Measurements from ENCODE around the gene TNFSF9.

Gene TNFSF9

GRCh38 chr19:6516018-6516658 lies 14.7 kb upstream of the TNFSF9 start:
- no peak for TF ChIP-seq EZH2phosphoT487 (conservative IDR thresholded peaks at IDR 0.05; ENCODE audit: low read length)
- TF ChIP-seq, protein P1, sequence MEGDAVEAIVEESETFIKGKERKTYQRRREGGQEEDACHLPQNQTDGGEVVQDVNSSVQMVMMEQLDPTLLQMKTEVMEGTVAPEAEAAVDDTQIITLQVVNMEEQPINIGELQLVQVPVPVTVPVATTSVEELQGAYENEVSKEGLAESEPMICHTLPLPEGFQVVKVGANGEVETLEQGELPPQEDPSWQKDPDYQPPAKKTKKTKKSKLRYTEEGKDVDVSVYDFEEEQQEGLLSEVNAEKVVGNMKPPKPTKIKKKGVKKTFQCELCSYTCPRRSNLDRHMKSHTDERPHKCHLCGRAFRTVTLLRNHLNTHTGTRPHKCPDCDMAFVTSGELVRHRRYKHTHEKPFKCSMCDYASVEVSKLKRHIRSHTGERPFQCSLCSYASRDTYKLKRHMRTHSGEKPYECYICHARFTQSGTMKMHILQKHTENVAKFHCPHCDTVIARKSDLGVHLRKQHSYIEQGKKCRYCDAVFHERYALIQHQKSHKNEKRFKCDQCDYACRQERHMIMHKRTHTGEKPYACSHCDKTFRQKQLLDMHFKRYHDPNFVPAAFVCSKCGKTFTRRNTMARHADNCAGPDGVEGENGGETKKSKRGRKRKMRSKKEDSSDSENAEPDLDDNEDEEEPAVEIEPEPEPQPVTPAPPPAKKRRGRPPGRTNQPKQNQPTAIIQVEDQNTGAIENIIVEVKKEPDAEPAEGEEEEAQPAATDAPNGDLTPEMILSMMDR (IDR thresholded peaks at IDR 0.05; ENCODE audit: insufficient read depth, low read length, poor library complexity, severe bottlenecking) = no peak
- no peaks in the 10 kb centered on the region for H3K9me2 ChIP-seq (replicated peaks; ENCODE audit: insufficient read depth, low read length)
- no peak overlapping the region for H3K27ac ChIP-seq (ENCODE audit: low read depth, low read length)
- H3K4me3 ChIP-seq (ENCODE audit: insufficient read depth, low read length, poor library complexity, severe bottlenecking) = peak overlapping the region; percentile 54
- H3K36me3 ChIP-seq (ENCODE audit: low read length) = no peaks in the 10 kb centered on the region
- no peaks in the 10 kb centered on the region for H3K9me3 ChIP-seq (ENCODE audit: insufficient read depth, low read length)
- H3K9ac ChIP-seq (ENCODE audit: low read length) = peak overlapping the region; percentile 66
- H3K79me2 ChIP-seq (ENCODE audit: insufficient read depth, low read length) = no peaks in the 10 kb centered on the region
- H3F3A ChIP-seq (ENCODE audit: insufficient read depth) = peaks cover 30% of the 10 kb centered on the region
- no peaks in the 10 kb centered on the region for H4K20me1 ChIP-seq (ENCODE audit: low read depth, low read length)
- H2AFZ ChIP-seq (ENCODE audit: low read depth, low read length, severe bottlenecking) = peak overlapping the region; percentile 78
- no peaks in the 10 kb centered on the region for H3K27me3 ChIP-seq (ENCODE audit: low read length)
- peak overlapping the region; percentile 74 for H3K4me2 ChIP-seq (ENCODE audit: low read depth, low read length, poor library complexity, severe bottlenecking)

GRCh38 chr19:6516659-6517291 lies 14.1 kb upstream of the TNFSF9 start:
- peak overlapping the region; percentile 74 for H3K4me2 ChIP-seq (ENCODE audit: low read depth, low read length, poor library complexity, severe bottlenecking)
- no peaks in the 10 kb centered on the region for H3K9me2 ChIP-seq (replicated peaks; ENCODE audit: insufficient read depth, low read length)
- H3K9ac ChIP-seq (ENCODE audit: low read length) = peak overlapping the region; percentile 66
- H3K4me3 ChIP-seq (ENCODE audit: insufficient read depth, low read length, poor library complexity, severe bottlenecking) = peak overlapping the region; percentile 54
- TF ChIP-seq, protein P1 (IDR thresholded peaks at IDR 0.05; ENCODE audit: insufficient read depth, low read length, poor library complexity, severe bottlenecking) = peak; percentile 99
- no peak for TF ChIP-seq EZH2phosphoT487 (conservative IDR thresholded peaks at IDR 0.05; ENCODE audit: low read length)
- H3K27me3 ChIP-seq (ENCODE audit: low read length) = no peaks in the 10 kb centered on the region
- no peaks in the 10 kb centered on the region for H3K36me3 ChIP-seq (ENCODE audit: low read length)
- H4K20me1 ChIP-seq (ENCODE audit: low read depth, low read length) = no peaks in the 10 kb centered on the region
- H3K27ac ChIP-seq (ENCODE audit: low read depth, low read length) = peak overlapping the region; percentile 92
- H2AFZ ChIP-seq (ENCODE audit: low read depth, low read length, severe bottlenecking) = peak overlapping the region; percentile 78
- no peaks in the 10 kb centered on the region for H3K79me2 ChIP-seq (ENCODE audit: insufficient read depth, low read length)
- H3K9me3 ChIP-seq (ENCODE audit: insufficient read depth, low read length) = no peaks in the 10 kb centered on the region
- H3F3A ChIP-seq (ENCODE audit: insufficient read depth) = peaks cover 30% of the 10 kb centered on the region

DNA sequence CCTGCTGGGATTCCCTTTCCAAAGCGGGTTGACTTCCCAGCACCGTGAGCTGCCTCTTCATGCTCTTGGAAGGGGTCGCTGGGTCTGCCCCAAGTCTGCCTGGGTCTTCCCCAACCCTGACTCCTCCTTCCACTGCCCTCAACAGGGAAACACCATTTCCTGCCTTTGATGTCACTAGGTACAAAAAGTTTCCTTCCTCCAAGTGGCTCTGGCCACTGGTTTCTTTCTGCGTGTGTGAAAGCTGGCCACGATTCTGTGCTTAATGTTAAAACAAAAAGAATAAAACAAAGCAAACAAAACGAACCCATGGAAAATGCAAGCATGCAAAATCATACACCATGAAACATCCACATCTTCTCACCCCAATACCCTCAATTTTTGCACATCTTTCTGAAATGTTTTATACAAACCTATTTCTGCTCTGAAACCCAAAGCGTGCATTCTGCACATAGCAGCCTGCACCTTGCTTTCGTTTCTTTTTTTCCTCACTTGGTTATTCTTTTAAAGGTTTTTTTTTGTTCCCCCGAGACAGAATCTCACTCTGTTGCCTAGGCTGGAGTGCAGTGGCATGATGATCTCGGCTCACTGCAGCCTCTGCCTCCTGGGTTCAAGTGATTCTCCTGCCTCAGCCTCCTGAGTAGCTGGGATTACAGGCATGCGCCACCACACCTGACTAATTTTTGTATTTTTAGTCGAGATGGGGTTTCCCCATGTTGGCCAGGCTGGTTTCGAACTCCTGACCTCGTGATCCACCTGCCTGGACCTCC lies 12.5 kb upstream of the TNFSF9 start:
- H3K4me3 ChIP-seq (ENCODE audit: insufficient read depth, low read length, poor library complexity, severe bottlenecking) = peak overlapping the region; percentile 41
- peak overlapping the region; percentile 66 for H3K9ac ChIP-seq (ENCODE audit: low read length)
- no peaks in the 10 kb centered on the region for H3K36me3 ChIP-seq (ENCODE audit: low read length)

More for the DNA sequence above, 12.5 kb upstream of the TNFSF9 start:
- Histone ChIP-seq H3K27me3 (ENCODE audit: low read length) (no peaks in the 10 kb centered on the region), H3K79me2 (ENCODE audit: insufficient read depth, low read length) (no peaks in the 10 kb centered on the region), H2AFZ (ENCODE audit: low read depth, low read length, severe bottlenecking) (no peak overlapping the region), H3K4me2 (ENCODE audit: low read depth, low read length, poor library complexity, severe bottlenecking) (peak overlapping the region; percentile 74), H4K20me1 (ENCODE audit: low read depth, low read length) (no peaks in the 10 kb centered on the region), H3K9me2 (replicated peaks; ENCODE audit: insufficient read depth, low read length) (no peaks in the 10 kb centered on the region), H3K9me3 (ENCODE audit: insufficient read depth, low read length) (no peaks in the 10 kb centered on the region), H3K27ac (ENCODE audit: low read depth, low read length) (peak overlapping the region; percentile 92), H3F3A (ENCODE audit: insufficient read depth) (peaks cover 45% of the 10 kb centered on the region)
- TF ChIP-seq, protein P1 (IDR thresholded peaks at IDR 0.05; ENCODE audit: insufficient read depth, low read length, poor library complexity, severe bottlenecking) = no peak
- no peak for TF ChIP-seq EZH2phosphoT487 (conservative IDR thresholded peaks at IDR 0.05; ENCODE audit: low read length)

All from SU-DHL-6 (cell line).